Renal pelvis (tissue), 4 donors: ENCODE results near the gene ATG9A. TPM values are rescaled to one million over a fixed set of nuclear protein-coding genes. Genes with fewer than 3 reads are reported as not detected.

ENCODE experiments used
- DNase-seq: peaks from one replicate; pipeline ENCODE4 v3.0.0-alpha.2; 2013
- polyA plus RNA-seq, 3 donors: library from polyadenylated mRNA; unstranded; fragments of 120-200 nt; gene quantifications; one replicate each; pipeline ENCODE4 v1.2.1, GENCODE V29; 2013; ENCODE audit not compliant: insufficient read length in 3 of 3

ATG9A gene
- polyA plus RNA-seq, 3 donors: 45.2 to 48.4 (median 46.3) TPM

GRCh38 chr2:219178377-219179175 is 50.9 kb downstream of the ATG9A start:
- peak; percentile 46 for DNase-seq

DNA sequence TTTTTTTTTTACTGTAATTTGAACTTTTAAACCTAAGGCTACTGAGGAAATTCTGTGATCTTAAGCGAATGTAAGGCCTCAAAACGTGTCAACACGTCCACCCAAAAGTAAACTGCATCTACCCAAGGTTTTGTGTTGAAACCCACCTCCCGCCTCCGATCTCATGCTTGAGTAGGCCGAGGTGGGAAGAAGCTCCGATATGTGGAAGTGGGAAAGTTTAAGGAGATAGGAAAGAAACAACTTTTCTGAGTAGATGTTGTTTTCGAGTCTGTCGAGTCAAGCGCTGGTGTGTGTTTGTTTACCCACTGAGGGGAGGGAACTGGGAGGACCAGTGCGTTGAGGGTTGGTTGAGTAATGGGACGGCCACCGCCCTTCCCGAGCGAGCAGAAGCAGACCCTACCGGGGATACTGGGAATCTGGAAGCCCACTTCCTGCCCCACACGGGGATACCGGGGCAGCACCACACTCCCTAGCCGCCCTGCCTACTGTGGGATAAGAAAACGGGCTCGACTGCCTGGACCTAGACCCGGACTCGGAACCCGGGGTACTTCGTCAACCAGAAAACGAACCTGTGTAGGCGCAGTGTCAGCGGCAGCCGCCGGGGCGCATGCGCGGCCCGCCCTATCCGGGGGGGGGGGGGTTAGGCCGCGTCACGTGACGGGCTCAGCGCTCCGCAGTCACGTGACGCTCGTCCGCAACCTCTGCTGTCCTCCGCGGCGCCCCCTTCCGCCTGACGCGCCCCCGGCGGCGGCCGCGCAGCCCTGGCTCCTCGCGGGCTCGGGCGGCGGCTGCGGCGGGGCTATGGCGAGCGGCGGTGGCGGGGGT is 51.7 kb downstream of the ATG9A start, which contains the start of gene RETREG2:
TSS of gene RETREG2 (plus strand) at position 724 of the 825 bp plus-strand sequence. CDS start at position 802, 78 bp downstream.
- DNase-seq: peak; percentile 88

DNA sequence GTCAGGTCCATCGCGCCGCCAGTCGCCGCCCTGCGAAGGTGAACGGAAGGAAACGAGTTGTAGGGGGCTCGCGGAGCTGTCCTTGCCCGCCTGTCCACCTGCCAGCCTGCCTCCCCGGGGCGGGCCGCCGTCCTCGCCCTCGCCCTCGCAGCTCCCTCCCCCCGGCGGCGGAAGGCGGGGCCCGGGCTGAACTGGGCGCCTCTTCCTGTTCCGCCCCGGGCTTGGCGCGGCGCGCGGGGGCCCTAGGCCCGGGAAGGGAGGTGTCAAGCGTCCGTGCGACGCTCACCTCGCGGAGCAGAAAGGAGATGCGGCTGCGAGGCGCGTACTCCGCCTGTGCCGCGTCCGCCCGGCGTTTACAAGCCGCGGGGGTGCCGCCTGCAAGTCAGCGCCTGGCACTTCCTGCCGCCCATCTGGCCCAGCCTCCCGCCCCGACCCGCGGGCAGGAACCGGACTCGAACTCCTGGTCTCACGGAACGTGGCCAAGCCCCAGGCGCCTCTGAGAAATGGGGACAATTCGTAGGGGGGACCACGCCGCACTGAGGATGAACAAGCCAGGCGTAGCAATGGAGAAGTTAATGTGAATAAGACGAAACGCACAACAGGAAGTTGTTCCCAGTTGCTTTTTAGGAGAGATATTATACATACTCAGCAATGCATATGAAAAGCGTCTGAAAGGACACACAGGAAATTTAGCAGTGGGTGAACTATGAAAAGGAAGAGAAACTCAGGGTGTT is 52.5 kb downstream of the ATG9A start, which contains the start of gene CNPPD1:
TSS of gene CNPPD1 (minus strand) at position 108 of the 734 bp plus-strand sequence. CDS start at position 11, 97 bp downstream.
- peak; percentile 77 for DNase-seq

DNA sequence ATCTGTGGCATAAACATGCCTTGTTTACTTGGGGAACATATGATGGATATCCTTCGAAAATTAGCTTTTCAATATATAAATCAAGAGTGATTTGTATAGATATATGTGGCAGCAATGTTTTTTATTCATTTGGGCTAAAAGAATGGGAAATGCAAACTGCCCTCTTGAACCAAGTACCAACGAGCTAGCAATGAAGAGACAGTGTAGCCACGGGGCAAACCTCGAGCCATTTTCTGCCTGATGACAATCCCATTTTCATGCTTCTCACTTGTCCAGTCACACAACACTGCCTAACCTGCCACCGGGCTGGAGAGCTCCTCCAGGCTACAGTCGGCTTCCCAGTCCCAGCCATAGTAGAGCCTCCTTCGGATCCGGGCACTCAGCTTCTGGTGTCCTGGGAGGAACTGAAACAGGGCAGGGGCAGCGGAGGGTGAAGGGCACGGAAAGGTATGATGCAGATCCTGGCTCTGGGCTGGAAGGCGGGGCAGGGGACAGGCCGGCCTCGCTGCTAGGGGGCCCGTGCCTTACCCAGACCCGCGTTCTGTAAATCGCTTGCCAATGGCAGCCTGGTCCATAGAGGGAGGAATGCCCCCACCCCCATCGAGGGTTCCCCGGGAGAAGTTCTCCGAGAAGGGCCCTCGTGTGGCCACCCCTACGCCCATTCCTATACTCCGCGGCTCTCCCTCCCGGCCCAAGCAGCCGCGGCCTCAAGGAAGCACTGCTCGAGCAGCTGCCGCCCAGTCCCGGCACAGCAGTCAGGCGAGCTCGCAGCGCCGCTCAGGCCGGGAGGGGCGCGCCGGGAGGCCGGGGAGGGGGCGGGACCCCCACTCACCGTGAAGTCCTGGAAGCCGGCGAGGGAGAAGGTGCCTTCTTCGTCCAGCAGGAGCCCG is 53.3 kb downstream of the ATG9A start:
- DNase-seq: peak; percentile 44

DNA sequence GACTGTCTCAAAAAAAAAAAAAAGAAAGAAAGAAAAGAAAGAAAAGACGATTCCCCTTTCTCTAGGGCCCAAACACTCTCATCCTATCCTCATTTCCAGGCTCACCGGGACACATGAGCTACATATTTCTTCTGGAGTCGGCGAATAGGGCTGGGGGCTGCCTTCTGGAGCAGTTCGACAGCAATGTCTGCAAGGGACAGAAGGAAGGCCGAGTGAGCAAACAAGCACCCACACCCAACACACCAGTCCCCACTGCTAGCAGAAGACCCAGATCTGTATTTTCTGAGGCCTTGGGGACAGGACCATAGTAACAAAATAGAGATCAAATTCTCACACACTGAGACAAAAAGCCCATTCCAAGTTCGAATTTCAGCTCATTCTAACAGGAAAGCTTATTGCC is 54.0 kb downstream of the ATG9A start:
- no peak for DNase-seq

- no peak for DNase-seq
Measured at GRCh38 chr2:219174801-219175200, 54.6 kb downstream of the ATG9A start.

- DNase-seq: no peak
Measured at GRCh38 chr2:219174146-219174545, 55.3 kb downstream of the ATG9A start.

DNA sequence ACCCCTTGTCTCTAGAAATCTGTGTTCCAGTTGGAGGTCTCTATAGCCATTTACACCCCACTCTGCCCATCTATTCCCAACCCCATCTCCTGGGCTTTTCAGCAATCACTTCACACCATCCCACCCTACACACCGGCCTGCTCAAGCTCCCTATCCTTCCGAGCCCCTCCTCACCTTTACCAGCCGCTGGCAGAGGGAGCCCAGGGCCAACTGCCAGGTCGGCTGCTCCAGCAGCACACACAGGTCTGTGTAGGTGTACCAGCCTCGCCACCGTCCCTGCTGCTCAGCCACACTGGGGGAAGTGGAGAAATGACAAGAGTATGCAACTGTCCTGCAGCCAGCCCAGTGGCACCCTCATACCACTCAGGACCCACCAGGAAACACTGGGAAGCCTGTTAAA is 56.3 kb downstream of the ATG9A start:
- no peak for DNase-seq

DNA sequence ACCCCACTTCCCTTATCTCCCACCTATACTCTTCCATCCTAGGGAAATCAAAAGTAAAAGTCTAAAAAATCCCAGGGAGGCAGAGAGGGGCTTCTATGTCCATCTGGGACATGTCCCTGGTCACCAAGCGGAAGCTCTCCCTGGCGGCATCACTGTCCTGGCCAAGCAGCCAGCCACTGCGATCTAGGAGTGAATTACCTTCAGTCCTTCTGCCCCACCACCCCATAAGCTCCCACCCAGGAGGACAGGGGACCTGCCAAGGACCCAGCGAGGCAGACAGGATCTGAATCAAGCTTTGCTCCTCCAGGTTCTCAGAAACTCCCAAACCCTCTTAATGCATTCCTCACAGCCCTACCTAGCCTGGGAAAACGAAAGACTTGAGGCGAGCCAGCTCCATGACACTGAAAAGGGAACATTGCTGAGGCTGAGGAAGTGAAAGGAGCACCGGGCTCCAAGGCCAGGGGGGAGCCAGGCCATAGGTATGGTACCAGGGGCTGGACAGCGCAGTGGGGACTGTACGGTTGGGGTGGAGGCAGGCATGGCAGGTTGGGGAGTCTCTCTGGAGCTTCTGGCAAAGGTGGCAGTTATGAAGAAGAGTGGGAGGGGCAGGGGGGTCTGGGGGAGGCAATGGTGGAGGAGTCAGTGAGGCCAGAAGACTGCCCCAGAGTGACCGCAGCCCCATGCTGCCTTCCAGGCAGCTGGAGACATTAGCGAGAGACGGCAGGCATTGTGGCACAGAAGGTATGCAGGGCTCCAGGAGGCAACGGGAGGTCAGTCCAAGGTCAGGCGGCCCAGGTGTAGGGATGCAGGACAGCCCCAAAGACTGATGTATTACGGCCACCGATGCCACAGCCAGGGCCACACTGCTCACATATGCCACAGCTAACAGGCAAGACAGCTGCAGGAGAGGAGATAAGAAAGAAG is 56.9 kb downstream of the ATG9A start:
- DNase-seq: no peak

DNA sequence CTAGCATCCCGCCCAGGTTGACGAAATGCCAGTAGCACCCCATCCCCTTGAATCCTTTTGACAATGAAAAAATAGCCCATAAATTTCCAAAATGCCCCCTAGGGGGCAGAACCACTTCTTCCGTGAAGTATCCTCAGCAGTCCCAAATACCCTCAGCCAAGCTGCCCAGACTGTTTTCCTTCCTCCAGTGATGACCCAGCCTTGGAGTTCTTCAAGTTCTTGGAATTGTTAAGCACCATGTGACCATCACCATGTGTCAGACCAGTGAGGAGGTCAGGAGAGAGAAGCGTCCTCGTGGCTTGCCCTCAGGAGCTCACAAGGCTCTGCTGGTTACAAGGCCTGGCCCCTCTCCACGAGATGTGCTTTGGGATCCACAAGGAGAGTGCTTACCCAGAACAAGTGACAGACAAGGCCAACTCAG is 58.2 kb downstream of the ATG9A start:
- peak; percentile 40 for DNase-seq

- DNase-seq: no peak
Measured at GRCh38 chr2:219169930-219170654, 59.3 kb downstream of the ATG9A start, which contains the start of gene SLC23A3. TSS of gene SLC23A3 (minus strand) at chr2:219170029. CDS start at chr2:219169984, 45 bp downstream.

Other genes with a start within 250 kb of the ATG9A start
- gene FEV, start 244.5 kb downstream of the ATG9A start, polyA plus RNA-seq: under 1 TPM in 1 of 3 donors, not detected in 2; 0.17 TPM
- gene CRYBA2, start 236.2 kb downstream of the ATG9A start, polyA plus RNA-seq: not detected
- gene CFAP65, start 188.1 kb downstream of the ATG9A start, polyA plus RNA-seq: 1 to 10 TPM in 1 of 3 donors, under 1 TPM in 2; 0.07 to 1.1 (median 0.56) TPM
- 1 to 10 TPM; 2.0 to 3.2 (median 2.0) TPM for gene IHH, start 168.7 kb downstream of the ATG9A start, polyA plus RNA-seq
- 10 to 100 TPM; 17.6 to 21.4 (median 19.6) TPM for gene NHEJ1, start 68.8 kb downstream of the ATG9A start, polyA plus RNA-seq
- gene SLC23A3, start 59.6 kb downstream of the ATG9A start, polyA plus RNA-seq: 10 to 100 TPM; 23.5 to 29.0 (median 25.1) TPM
- 10 to 100 TPM; 71.7 to 79.7 (median 78.6) TPM for gene CNPPD1, start 52.7 kb downstream of the ATG9A start, polyA plus RNA-seq
- gene RETREG2, start 51.4 kb downstream of the ATG9A start, polyA plus RNA-seq: 100 to 1,000 TPM; 113 to 119 (median 113) TPM
- 10 to 100 TPM; 40.9 to 51.8 (median 49.4) TPM for gene ZFAND2B, start 22.9 kb downstream of the ATG9A start, polyA plus RNA-seq
- gene ABCB6, start 10.7 kb downstream of the ATG9A start, polyA plus RNA-seq: 10 to 100 TPM; 37.9 to 47.3 (median 44.8) TPM
- 10 to 100 TPM; 51.3 to 84.1 (median 72.8) TPM for gene ANKZF1, start 170 bp upstream of the ATG9A start, polyA plus RNA-seq
- 10 to 100 TPM; 17.4 to 28.5 (median 27.1) TPM for gene GLB1L, start 15.8 kb upstream of the ATG9A start, polyA plus RNA-seq
- 10 to 100 TPM; 38.9 to 40.4 (median 39.9) TPM for gene STK16, start 15.8 kb upstream of the ATG9A start, polyA plus RNA-seq
- 1 to 10 TPM in 1 of 3 donors, under 1 TPM in 2; 0.89 to 1.1 (median 0.91) TPM for gene TUBA4B, start 23.6 kb upstream of the ATG9A start, polyA plus RNA-seq
- 10 to 100 TPM; 32.9 to 40.0 (median 33.1) TPM for gene TUBA4A, start 24.3 kb upstream of the ATG9A start, polyA plus RNA-seq
- gene DNAJB2, start 49.7 kb upstream of the ATG9A start, polyA plus RNA-seq: 10 to 100 TPM; 75.7 to 85.1 (median 79.1) TPM
- under 1 TPM; 0.16 to 0.27 (median 0.17) TPM for gene PTPRN, start 79.8 kb upstream of the ATG9A start, polyA plus RNA-seq
- not detected for gene RESP18, start 103.1 kb upstream of the ATG9A start, polyA plus RNA-seq
- gene DNPEP, start 158.3 kb upstream of the ATG9A start, polyA plus RNA-seq: 10 to 100 TPM; 64.4 to 91.2 (median 66.4) TPM
- gene DES, start 188.7 kb upstream of the ATG9A start, polyA plus RNA-seq: 1 to 10 TPM; 5.5 to 8.2 (median 6.0) TPM
- gene SPEG, start 205.2 kb upstream of the ATG9A start, polyA plus RNA-seq: 10 to 100 TPM; 13.1 to 16.9 (median 13.5) TPM